ENCODE results near the gene SYNJ1.
"Not testable (repeated sequence)": the region's sequence is repeated elsewhere in the genome, so short reads cannot be mapped to it uniquely, and the experiment has no call there.

Gene SYNJ1

DNA sequence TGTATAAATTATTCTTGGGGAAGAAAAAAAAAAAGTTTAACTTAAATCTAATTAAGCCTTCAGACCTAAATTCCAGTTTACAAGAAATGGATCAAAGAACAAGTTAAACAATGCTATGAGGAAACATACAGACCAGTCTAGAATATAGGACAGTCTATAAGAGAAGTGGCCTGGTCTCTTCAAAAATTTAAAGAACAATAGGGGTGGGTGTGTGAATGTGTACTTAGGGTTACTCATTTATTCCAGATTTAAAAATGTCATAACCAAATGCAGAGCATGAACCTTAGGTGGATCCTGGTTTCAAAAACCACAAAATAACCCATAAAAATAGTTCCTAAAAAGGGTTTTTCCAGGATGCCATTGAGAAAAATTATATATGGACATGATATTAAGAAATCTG is 21.8 kb upstream of the SYNJ1 start:
- no peaks in the 10 kb centered on the region for H3K4me1 ChIP-seq (ENCODE audit: control insufficient read depth, low read length)
- no peak for TF ChIP-seq EZH2phosphoT487 (IDR thresholded peaks at IDR 0.05; ENCODE audit: borderline replicate concordance, low read length)
- TF ChIP-seq, protein P1, sequence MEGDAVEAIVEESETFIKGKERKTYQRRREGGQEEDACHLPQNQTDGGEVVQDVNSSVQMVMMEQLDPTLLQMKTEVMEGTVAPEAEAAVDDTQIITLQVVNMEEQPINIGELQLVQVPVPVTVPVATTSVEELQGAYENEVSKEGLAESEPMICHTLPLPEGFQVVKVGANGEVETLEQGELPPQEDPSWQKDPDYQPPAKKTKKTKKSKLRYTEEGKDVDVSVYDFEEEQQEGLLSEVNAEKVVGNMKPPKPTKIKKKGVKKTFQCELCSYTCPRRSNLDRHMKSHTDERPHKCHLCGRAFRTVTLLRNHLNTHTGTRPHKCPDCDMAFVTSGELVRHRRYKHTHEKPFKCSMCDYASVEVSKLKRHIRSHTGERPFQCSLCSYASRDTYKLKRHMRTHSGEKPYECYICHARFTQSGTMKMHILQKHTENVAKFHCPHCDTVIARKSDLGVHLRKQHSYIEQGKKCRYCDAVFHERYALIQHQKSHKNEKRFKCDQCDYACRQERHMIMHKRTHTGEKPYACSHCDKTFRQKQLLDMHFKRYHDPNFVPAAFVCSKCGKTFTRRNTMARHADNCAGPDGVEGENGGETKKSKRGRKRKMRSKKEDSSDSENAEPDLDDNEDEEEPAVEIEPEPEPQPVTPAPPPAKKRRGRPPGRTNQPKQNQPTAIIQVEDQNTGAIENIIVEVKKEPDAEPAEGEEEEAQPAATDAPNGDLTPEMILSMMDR (IDR thresholded peaks at IDR 0.05; ENCODE audit: low read depth, low read length, poor library complexity, severe bottlenecking), result no peak
- no peak overlapping the region for H3K27ac ChIP-seq (ENCODE audit: low read depth, low read length)
- no peak overlapping the region for H3K4me2 ChIP-seq (ENCODE audit: low read length)
- no peaks in the 10 kb centered on the region for H3K27me3 ChIP-seq (ENCODE audit: control insufficient read depth, low read length)
- H3K9me2 ChIP-seq (replicated peaks; ENCODE audit: control insufficient read depth, low read length), result no peaks in the 10 kb centered on the region
- H3K4me3 ChIP-seq (ENCODE audit: low read length), result no peak overlapping the region
- no peaks in the 10 kb centered on the region for H3F3A ChIP-seq (ENCODE audit: control insufficient read depth, insufficient read depth)
- 0 out of 2 replicates have a peak, but pooled peaks cover 4% of the 10 kb centered on the region for H4K20me1 ChIP-seq (ENCODE audit: control insufficient read depth, insufficient read depth, low read depth, low read length)
- peaks cover 16% of the 10 kb centered on the region for H3K79me2 ChIP-seq (ENCODE audit: control insufficient read depth, low read length)
- H3K36me3 ChIP-seq (ENCODE audit: control insufficient read depth, low read length), result peaks cover 93% of the 10 kb centered on the region
- H3K9me3 ChIP-seq (ENCODE audit: control insufficient read depth, insufficient read depth, low read length), result no peaks in the 10 kb centered on the region

DNA sequence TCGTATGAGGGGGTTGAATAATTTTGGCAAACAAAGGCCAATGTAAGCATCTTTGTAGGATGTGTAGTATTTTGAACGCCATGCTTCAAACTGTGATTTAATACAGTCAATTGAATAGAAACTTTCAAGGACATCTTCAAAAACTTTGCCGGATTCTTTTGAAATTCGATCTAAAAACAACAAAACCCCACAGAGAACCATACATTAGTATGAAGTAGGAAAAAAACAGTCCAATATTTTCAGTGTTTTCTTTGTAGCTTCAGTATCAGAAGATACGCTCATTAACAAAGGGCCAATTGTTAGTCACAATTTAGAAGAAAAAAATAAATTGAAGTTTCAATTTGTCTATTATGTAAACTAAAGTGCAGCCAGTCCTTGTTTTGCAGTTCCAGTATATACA is 20.7 kb upstream of the SYNJ1 start:
- Histone ChIP-seq H3K27ac (ENCODE audit: low read depth, low read length) (no peak overlapping the region), H3K9me3 (ENCODE audit: control insufficient read depth, insufficient read depth, low read length) (no peaks in the 10 kb centered on the region), H3K36me3 (ENCODE audit: control insufficient read depth, low read length) (peaks cover 93% of the 10 kb centered on the region), H3K4me2 (ENCODE audit: low read length) (no peak overlapping the region), H4K20me1 (ENCODE audit: control insufficient read depth, insufficient read depth, low read depth, low read length) (0 out of 2 replicates have a peak, but pooled peaks cover 4% of the 10 kb centered on the region), H3K9me2 (replicated peaks; ENCODE audit: control insufficient read depth, low read length) (no peaks in the 10 kb centered on the region), H3F3A (ENCODE audit: control insufficient read depth, insufficient read depth) (no peaks in the 10 kb centered on the region), H3K4me3 (ENCODE audit: low read length) (no peak overlapping the region), H3K27me3 (ENCODE audit: control insufficient read depth, low read length) (no peaks in the 10 kb centered on the region), H3K4me1 (ENCODE audit: control insufficient read depth, low read length) (no peaks in the 10 kb centered on the region), H3K79me2 (ENCODE audit: control insufficient read depth, low read length) (peaks cover 11% of the 10 kb centered on the region)
- TF ChIP-seq, protein P1 (IDR thresholded peaks at IDR 0.05; ENCODE audit: low read depth, low read length, poor library complexity, severe bottlenecking), result no peak
- no peak for TF ChIP-seq EZH2phosphoT487 (IDR thresholded peaks at IDR 0.05; ENCODE audit: borderline replicate concordance, low read length)

DNA sequence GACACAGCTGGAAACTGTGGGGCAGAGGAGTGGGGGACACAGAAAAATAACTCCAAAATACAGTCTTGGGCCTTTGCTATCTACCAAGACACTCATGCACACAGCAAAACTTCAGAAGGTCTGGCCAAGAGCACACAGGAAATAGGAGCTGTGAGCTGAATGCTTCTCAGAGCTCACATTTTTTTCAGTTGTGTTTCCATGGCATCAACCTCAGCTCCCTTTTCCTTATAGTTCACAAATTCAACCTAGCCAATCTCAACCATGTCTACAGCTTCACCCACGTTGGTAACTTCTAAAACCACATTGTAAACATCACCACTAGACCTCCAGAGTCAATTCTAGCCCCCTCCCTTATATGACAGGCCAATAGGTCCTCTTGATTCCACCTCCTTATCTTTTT is 19.6 kb upstream of the SYNJ1 start:
- no peak overlapping the region for H3K4me2 ChIP-seq (ENCODE audit: low read length)
- H3K36me3 ChIP-seq (ENCODE audit: control insufficient read depth, low read length), result peaks cover 99% of the 10 kb centered on the region
- no peak overlapping the region for H3K27ac ChIP-seq (ENCODE audit: low read depth, low read length)
- peaks cover 11% of the 10 kb centered on the region for H3K79me2 ChIP-seq (ENCODE audit: control insufficient read depth, low read length)
- no peaks in the 10 kb centered on the region for H3F3A ChIP-seq (ENCODE audit: control insufficient read depth, insufficient read depth)
- no peaks in the 10 kb centered on the region for H3K27me3 ChIP-seq (ENCODE audit: control insufficient read depth, low read length)
- TF ChIP-seq EZH2phosphoT487 (IDR thresholded peaks at IDR 0.05; ENCODE audit: borderline replicate concordance, low read length), result no peak
- TF ChIP-seq, protein P1 (IDR thresholded peaks at IDR 0.05; ENCODE audit: low read depth, low read length, poor library complexity, severe bottlenecking), result no peak
- H4K20me1 ChIP-seq (ENCODE audit: control insufficient read depth, insufficient read depth, low read depth, low read length), result 0 out of 2 replicates have a peak, but pooled peaks cover 4% of the 10 kb centered on the region
- no peaks in the 10 kb centered on the region for H3K9me3 ChIP-seq (ENCODE audit: control insufficient read depth, insufficient read depth, low read length)
- no peak overlapping the region for H3K4me3 ChIP-seq (ENCODE audit: low read length)
- H3K9me2 ChIP-seq (replicated peaks; ENCODE audit: control insufficient read depth, low read length), result no peaks in the 10 kb centered on the region
- no peaks in the 10 kb centered on the region for H3K4me1 ChIP-seq (ENCODE audit: control insufficient read depth, low read length)

DNA sequence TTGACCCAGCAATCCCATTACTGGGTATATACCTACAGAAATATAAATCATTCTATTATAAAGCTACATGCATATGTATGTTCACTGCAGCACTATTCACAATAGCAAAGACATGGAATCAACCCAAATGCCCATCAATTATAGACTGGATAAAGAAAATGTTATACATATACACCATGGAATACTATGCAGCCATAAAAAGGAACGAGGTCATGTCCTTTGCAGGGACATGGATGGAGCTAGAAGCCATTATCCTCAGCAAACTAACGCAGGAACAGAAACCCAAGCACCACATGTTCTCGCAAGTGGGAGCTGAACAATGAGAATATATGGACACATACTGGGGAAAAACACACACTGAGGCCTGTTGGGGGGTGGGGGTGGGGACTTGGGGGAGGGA is 18.9 kb upstream of the SYNJ1 start:
- peaks cover 99% of the 10 kb centered on the region for H3K36me3 ChIP-seq (ENCODE audit: control insufficient read depth, low read length)
- H3K4me3 ChIP-seq (ENCODE audit: low read length), result not testable (repeated sequence)

More for the DNA sequence above, 18.9 kb upstream of the SYNJ1 start:
- not testable (repeated sequence) for H3K27me3 ChIP-seq (ENCODE audit: control insufficient read depth, low read length); H3K9me2 ChIP-seq (replicated peaks; ENCODE audit: control insufficient read depth, low read length); H4K20me1 ChIP-seq (ENCODE audit: control insufficient read depth, insufficient read depth, low read depth, low read length); H3F3A ChIP-seq (ENCODE audit: control insufficient read depth, insufficient read depth); H3K27ac ChIP-seq (ENCODE audit: low read depth, low read length); H3K9me3 ChIP-seq (ENCODE audit: control insufficient read depth, insufficient read depth, low read length); H3K4me1 ChIP-seq (ENCODE audit: control insufficient read depth, low read length); H3K4me2 ChIP-seq (ENCODE audit: low read length)
- peaks cover 11% of the 10 kb centered on the region for H3K79me2 ChIP-seq (ENCODE audit: control insufficient read depth, low read length)
